ENCODE measurements around the gene B3GNT7. TPM values are rescaled to one million over a fixed set of nuclear protein-coding genes. Genes with fewer than 3 reads are reported as not detected.
A peak's percentile ranks its signal among the peaks of the same experiment; 100 is the strongest.

The B3GNT7 gene
- total and polyA plus RNA-seq, 7 donors: 2.9 to 40.9 (median 5.0) TPM

GRCh38 chr2:231364061-231364460 lies 31.4 kb upstream of the B3GNT7 start:
- peaks cover 0 to 29% (median 15%) of the 10 kb centered on the region in 4 donors for H3K36me3 ChIP-seq
- no peak overlapping the region for H3K4me3 ChIP-seq
- peaks cover 0 to 12% (median 11%) of the 10 kb centered on the region in 4 donors for H3K4me1 ChIP-seq
- TF ChIP-seq CTCF (IDR thresholded peaks at IDR 0.05): no peak
- no peak for TF ChIP-seq POLR2AphosphoS5 (IDR thresholded peaks at IDR 0.05)
- TF ChIP-seq EP300 (IDR thresholded peaks at IDR 0.05): no peak
- no peak for TF ChIP-seq POLR2A (IDR thresholded peaks at IDR 0.05)
- no peak overlapping the region for H3K27ac ChIP-seq
- peak; percentile 35 for DNase-seq
- no peaks in the 10 kb centered on the region for H3K27me3 ChIP-seq
- WGBS, 2 donors: 90 to 94% methylated on average over 5 of the region's 5 CpGs
- intact Hi-C loops (cut with DNase I): no loop called here
- no peaks in the 10 kb centered on the region for H3K9me3 ChIP-seq

DNA sequence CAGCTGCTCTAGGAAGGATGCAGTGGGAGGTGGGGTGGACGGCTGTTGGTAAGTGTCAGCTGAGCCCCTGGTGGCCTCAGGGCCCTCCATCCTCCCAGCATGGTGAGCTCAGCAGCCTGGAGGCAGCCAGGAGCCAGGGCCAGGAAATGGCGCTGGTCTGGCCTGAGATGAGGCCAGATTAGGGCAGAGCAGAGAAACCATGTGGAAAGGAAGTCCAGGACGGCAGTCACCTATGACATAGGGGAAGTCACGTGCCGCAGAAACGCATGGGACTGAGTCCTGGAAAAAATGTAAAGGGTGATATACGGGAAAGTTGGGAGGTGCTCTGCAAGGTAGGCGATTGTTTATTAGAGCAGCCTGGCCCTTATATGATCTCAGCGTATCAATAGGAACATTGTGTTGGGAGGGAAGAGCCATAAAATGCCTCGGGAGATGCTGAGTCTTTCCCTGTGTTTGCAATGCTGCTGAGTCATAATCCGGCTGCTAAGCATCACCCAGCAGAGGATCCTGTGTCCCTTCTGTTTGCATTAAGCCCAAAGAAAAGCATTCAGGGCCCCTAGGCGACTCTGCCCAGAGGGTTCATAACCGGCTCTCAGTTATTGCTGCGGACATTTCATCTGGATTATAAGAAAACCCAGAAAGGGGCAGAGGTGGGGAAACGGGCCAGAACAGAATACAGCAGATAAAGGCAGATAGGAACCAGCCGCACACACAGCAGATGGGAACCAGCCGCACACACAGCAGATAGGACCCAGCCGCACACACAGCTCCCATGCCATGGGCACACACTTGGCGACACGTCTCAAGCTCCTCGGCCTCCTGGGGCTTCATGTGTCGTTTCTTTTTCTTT lies 30.3 kb upstream of the B3GNT7 start:
- Histone ChIP-seq H3K9me3 (no peaks in the 10 kb centered on the region), H3K4me3 (no peak overlapping the region), H3K36me3 (peaks cover 0 to 32% (median 15%) of the 10 kb centered on the region in 4 donors), H3K27me3 (no peaks in the 10 kb centered on the region), H3K4me1 (peaks cover 0 to 12% (median 11%) of the 10 kb centered on the region in 4 donors), H3K27ac (peak overlapping the region in 3 of 4 donors; percentile 50 to 59 (median 56))
- no peak for TF ChIP-seq CTCF (IDR thresholded peaks at IDR 0.05)
- peak in 2 of 4 donors; percentile 11 to 16 for TF ChIP-seq POLR2AphosphoS5 (IDR thresholded peaks at IDR 0.05)
- DNase-seq: peak; percentile 62
- intact Hi-C loops (cut with DNase I): no loop called here
- WGBS, 2 donors: 16 to 58% methylated on average over 22 of the region's 22 CpGs

- Histone ChIP-seq H3K27me3 (no peaks in the 10 kb centered on the region), H3K4me3 (no peak overlapping the region), H3K36me3 (peaks cover 0 to 23% (median 5%) of the 10 kb centered on the region in 4 donors), H3K27ac (no peak overlapping the region), H3K4me1 (peaks cover 0 to 12% (median 11%) of the 10 kb centered on the region in 4 donors), H3K9me3 (no peaks in the 10 kb centered on the region)
- WGBS, 2 donors: 96 to 97% methylated on average over 8 of the region's 8 CpGs
- DNase-seq: peak; percentile 33
- intact Hi-C loops (cut with DNase I): no loop called here
- TF ChIP-seq EP300 (IDR thresholded peaks at IDR 0.05): no peak
- TF ChIP-seq CTCF (IDR thresholded peaks at IDR 0.05): no peak
- no peak for TF ChIP-seq POLR2A (IDR thresholded peaks at IDR 0.05)
- TF ChIP-seq POLR2AphosphoS5 (IDR thresholded peaks at IDR 0.05): no peak
These were observed 28.3 kb upstream of the B3GNT7 start for GRCh38 chr2:231367178-231367577.

DNA sequence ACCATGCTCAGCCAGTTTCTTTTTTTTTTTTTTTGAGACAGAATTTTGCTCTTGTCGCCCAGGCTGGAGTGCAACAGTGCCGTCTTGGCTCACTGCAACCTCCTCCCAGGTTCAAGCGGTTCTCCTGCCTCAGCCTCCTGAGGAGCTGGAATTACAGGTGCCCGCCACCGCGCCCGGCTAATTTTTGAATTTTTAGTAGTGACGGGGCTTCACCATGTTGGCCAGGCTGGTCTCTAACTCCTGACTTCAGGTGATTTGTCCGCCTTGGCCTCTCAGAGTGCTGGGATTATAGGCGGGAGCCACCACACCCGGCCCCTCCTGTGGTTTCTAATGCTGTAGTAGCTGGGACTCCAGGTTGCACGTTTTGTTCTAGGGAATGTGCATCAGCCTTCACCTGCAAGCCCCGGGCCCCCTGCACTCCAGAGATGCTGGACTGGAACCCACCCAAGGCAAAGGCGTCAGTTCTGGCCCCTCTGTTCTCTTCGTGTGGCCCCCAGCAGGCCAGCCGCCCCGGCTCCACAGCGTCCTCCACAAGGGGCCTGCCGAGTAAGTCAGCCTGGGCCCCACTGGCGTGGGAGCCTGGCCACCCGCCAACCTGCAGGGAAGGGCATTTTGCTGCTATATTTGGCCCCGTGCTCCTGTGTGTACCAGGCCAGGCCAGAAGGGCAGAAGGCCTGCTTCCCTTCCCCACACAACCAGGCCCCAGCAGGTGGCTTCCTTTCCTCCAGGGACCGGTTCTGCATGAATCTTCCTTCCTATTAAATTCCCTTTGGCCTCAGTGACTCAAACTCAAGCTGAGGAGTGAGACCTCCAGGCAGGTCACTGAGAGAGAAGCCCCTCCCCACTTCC lies 25.7 kb upstream of the B3GNT7 start:
- H3K4me1 ChIP-seq: peaks cover 0 to 11% (median 9%) of the 10 kb centered on the region in 4 donors

More for the DNA sequence above, 25.7 kb upstream of the B3GNT7 start:
- Histone ChIP-seq H3K36me3 (peaks cover 0 to 16% (median 2%) of the 10 kb centered on the region in 4 donors), H3K27ac (no peak overlapping the region), H3K4me3 (no peak overlapping the region), H3K27me3 (no peaks in the 10 kb centered on the region), H3K9me3 (no peaks in the 10 kb centered on the region)
- 86% methylated on average over 23 of the region's 23 CpGs for WGBS, 2 donors
- TF ChIP-seq CTCF (IDR thresholded peaks at IDR 0.05) (no peak), POLR2AphosphoS5 (IDR thresholded peaks at IDR 0.05) (no peak), EP300 (IDR thresholded peaks at IDR 0.05) (no peak)
- DNase-seq: no peak
- intact Hi-C loops (cut with DNase I): no loop called here
